NCI-H1092 (cell line): Measurements from ENCODE around the gene DISP3.
"Not testable (repeated sequence)": the region's sequence is repeated elsewhere in the genome, so short reads cannot be mapped to it uniquely, and the experiment has no call there.

Source experiments
- DNase-seq: peaks from one replicate; lab custom pipeline; 2025; lab: John Stamatoyannopoulos, UW

DISP3 gene

DNA sequence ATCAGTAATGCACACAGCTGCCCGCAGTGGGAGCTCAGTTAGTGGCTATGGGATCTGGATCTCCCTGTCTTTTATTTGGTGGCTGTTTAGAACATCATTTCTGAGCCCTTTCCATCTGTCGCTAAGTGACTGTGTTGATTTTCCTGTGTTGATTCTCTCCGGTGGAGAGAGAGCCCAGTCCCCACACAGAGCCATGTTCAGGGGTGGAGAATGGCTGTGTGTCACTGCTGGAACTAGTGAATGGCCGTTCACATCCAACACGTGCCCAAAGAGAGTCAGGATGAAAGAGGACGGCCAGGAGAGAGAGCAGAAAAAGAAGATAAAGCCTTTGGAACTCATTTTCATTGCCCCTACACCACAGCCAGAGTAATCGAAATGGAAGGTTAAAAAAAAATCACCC is 99.0 kb downstream of the DISP3 start:
- no peak for DNase-seq

DNA sequence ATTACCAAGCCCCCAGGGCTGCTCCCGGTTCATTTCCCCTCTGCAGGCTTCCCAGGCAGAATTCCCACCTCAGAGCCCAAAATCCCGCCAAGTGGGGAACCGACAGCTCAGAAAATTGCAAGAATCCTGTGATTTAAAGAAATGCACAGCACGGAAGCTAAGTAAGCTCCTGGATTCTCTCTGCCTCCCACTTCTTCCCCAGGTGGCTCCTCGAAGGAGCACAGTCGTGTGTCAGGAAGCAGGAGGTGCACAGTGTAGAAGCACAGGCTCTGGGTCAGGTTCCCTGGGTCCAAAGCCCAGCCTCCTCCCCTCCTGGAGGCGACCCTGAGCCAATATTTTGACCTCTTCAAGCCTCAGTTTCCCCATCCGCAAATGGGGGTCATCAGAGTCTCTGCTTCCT is 100.6 kb downstream of the DISP3 start:
- DNase-seq = no peak

DNA sequence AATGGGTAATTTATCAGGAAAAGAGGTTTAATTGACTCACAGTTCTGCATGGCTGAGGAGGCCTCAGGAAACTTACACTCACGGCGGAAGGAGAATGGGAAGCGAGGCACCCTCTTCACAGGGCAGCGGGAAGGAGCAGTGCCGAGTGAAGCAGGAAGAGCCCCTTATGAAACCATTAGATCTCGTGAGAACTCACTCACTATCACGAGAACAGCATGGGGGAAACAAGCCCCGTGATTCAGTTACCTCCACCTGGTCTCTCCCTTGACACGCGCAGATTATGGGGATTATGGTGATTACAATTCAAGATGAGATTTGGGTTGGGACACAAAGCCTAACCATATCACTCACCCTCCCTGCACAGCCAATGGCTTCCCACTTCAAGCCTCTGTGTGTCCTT is 101.1 kb downstream of the DISP3 start:
- DNase-seq = not testable (repeated sequence)

DNA sequence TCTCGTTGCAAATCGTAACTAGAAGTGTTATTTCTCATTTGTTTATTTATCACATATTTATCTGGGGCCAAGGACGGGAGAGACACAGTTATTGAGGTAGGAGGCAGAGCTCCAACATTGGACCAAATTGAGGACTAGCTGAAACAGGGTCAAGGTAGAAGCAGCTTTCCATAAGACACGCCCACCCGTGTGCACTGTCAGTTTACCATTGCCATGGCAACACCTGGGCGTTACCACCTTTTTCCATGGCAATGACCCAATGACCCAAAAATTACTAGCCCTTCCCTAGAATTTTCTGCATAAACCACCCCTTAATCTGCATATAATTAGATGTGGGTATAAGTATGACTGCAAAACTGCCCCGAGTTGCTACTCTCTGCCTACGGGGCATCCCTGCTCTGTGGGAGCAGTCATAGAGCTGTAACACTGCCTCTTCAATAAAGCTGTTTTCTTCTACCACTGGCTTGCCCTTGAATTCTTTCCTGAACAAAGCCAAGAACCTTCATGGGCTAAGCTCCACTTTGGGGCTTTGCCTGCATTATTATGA is 102.6 kb downstream of the DISP3 start:
- no peak for DNase-seq

DNA sequence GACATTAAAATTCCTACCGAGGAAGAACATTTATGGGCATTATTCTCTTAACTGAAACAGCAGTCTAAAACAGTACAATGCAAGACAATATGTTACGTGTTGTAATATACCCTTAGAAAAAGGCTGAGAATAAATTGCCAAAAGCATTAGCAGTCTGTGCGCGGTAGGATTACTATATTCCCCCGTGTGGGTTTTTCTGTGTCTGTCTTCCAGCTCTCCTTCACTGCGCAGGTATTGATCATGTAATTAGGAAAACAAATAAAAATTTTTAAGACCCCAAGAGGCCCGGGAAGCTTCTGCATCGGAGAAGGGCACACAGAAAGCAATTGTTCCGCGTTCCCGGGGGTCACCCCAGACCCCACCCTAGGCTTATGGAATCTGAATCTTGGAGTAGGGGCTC is 106.4 kb downstream of the DISP3 start:
- no peak for DNase-seq
